Pancreas (tissue), 10 donors: Measurements from ENCODE around the gene NCF4. TPM values are rescaled to one million over a fixed set of nuclear protein-coding genes. Genes with fewer than 3 reads are reported as not detected.

ENCODE experiments used
- ATAC-seq, 4 donors: fragments of 200-7000 bp; cut with Tn5 transposase; one replicate each; pipeline versions ENCODE4 v1.8.0 to v1.9.1; 2020; ENCODE audit warnings: mild to moderate bottlenecking in 4 of 4, moderate library complexity in 4 of 4
- DNase-seq, 6 donors: peaks; one replicate each; pipeline ENCODE4 v3.0.0-alpha.2; 2020
- FAIRE-seq: peaks from 2 replicates; lab custom pipeline; 2012; peaks lifted over from hg19 to GRCh38; lab: Jason Lieb, UNC
- H3K27ac ChIP-seq, 4 donors: fragments of 200-600 bp; sonication (generic); 1 replicate in 3 of 4; 2 replicates in 1 of 4; pipeline versions ENCODE4 v1.5.0 to v1.8.0; 2020
- H3K27me3 ChIP-seq, 4 donors: fragments of 200-600 bp; one replicate each; pipeline ENCODE4 v1.8.0; 2021
- H3K36me3 ChIP-seq, 3 donors: fragments of 200-600 bp; sonication (generic) in 1 of 3; one replicate each; pipeline versions ENCODE4 v1.5.0 to v1.8.0; 2020 to 2021
- H3K4me1 ChIP-seq, 3 donors: fragments of 200-600 bp; one replicate each; pipeline ENCODE4 v1.8.0; 2021
- H3K4me3 ChIP-seq, 4 donors: fragments of 200-600 bp; sonication (generic) in 2 of 4; one replicate each; pipeline versions ENCODE4 v1.5.0 to v1.8.0; 2020 to 2021
- H3K9me3 ChIP-seq, 4 donors: fragments of 200-600 bp; one replicate each; pipeline ENCODE4 v1.8.0; 2021
- CTCF ChIP-seq, 4 donors: fragments of 200-600 bp; sonication (generic) in 3 of 4; IDR thresholded peaks; one replicate each; pipeline versions ENCODE4 v1.5.0 to v1.8.0; 2021; ENCODE audit warnings: antibody characterized with exemption in 4 of 4
- WGBS, 2 donors: extraction: QIAGEN DNeasy Blood & Tissue Kit; methylation state at CpG; one replicate each; pipeline ENCODE4 v1.1.7; 2013; 5-methylcytosine and 5-hydroxymethylcytosine counted together
- intact Hi-C, 3 donors: fragments of 100-400 bp; cut with DNase I; formaldehyde crosslinking; loops; one replicate each; pipeline versions ENCODE4 v1.11.1 to v1.14.2; 2022
- polyA plus RNA-seq, 2 donors: library from polyadenylated mRNA; stranded (reverse); fragments of 200-250 nt; gene quantifications; one replicate each; pipeline ENCODE4 v1.2.3, GENCODE V29; 2013
- total RNA-seq, 6 donors: library from RNA; stranded (reverse); fragmentation: NEBNext Ultra II Directional in 4 of 6; extraction: Animal tissue kit (Norgen Biotek cat#: 25700) in 4 of 6; gene quantifications; one replicate each; pipeline versions ENCODE4 v1.2.1 to v1.2.4, GENCODE V29; 2021 to 2023
- donor health status: healthy with polysubstance abuse.
- donor health status: DM: no; HTN: no; CAD: no; lungs with moderate emphysema.
- donor health status: DM: no; HTN: no; CAD: no.
- donor health status: control.
- donor health status: control.
- donor health status: Bipolar disorder and iron deficiency.
- donor health status: DM: yes; HTN: yes; CAD: no.
- donor health status: DM: no; HTN: no; CAD: no.
- donor health status: DM: no; HTN: no; CAD: no.
- donor health status: DM: yes; HTN: yes; CAD: no.

Gene NCF4
- total and polyA plus RNA-seq, 8 donors: 0.32 to 7.1 (median 3.2) TPM

- no peaks in the 10 kb centered on the region for H3K4me1 ChIP-seq
- DNase-seq (no peak), FAIRE-seq (peak; percentile 53), ATAC-seq (no peak)
- no peaks in the 10 kb centered on the region for H3K9me3 ChIP-seq
- intact Hi-C loops: no loop called here
- no peak overlapping the region for H3K27ac ChIP-seq
- no peak overlapping the region for H3K4me3 ChIP-seq
- no peaks in the 10 kb centered on the region for H3K36me3 ChIP-seq
- H3K27me3 ChIP-seq: peaks cover 0 to 4% (median 0%) of the 10 kb centered on the region in 4 donors
- TF ChIP-seq CTCF (IDR thresholded peaks at IDR 0.05): no peak
These were observed 55.2 kb downstream of the NCF4 start for GRCh38 chr22:36916034-36916433.

- ATAC-seq: no peak
- no peaks in the 10 kb centered on the region for H3K36me3 ChIP-seq
- intact Hi-C loops: no loop called here
- H3K4me3 ChIP-seq: no peak overlapping the region
- DNase-seq: no peak
- no peaks in the 10 kb centered on the region for H3K4me1 ChIP-seq
- no peak overlapping the region for H3K27ac ChIP-seq
- TF ChIP-seq CTCF (IDR thresholded peaks at IDR 0.05): no peak
- peaks cover 0 to 4% (median 0%) of the 10 kb centered on the region in 4 donors for H3K27me3 ChIP-seq
- FAIRE-seq: no peak
- H3K9me3 ChIP-seq: no peaks in the 10 kb centered on the region
- WGBS, 2 donors: 61 to 70% methylated on average over 3 of the region's 3 CpGs
These were observed 57.9 kb downstream of the NCF4 start for GRCh38 chr22:36918586-36919284.

- FAIRE-seq (no peak), ATAC-seq (peak in 2 of 4 donors; percentile 64 to 70), DNase-seq (no peak)
- H3K27ac ChIP-seq: no peak overlapping the region
- TF ChIP-seq CTCF (IDR thresholded peaks at IDR 0.05): no peak
- no peaks in the 10 kb centered on the region for H3K9me3 ChIP-seq
- intact Hi-C loops: no loop called here
- H3K4me3 ChIP-seq: no peak overlapping the region
- WGBS, 2 donors: 57 to 68% methylated on average over 14 to 15 of the region's 15 CpGs
- peaks cover 0 to 4% (median 0%) of the 10 kb centered on the region in 4 donors for H3K27me3 ChIP-seq
- H3K4me1 ChIP-seq: no peaks in the 10 kb centered on the region
- H3K36me3 ChIP-seq: no peaks in the 10 kb centered on the region
These were observed 60.7 kb downstream of the NCF4 start for GRCh38 chr22:36921309-36922104.

- Histone ChIP-seq H3K4me3 (no peak overlapping the region), H3K27ac (no peak overlapping the region), H3K9me3 (no peaks in the 10 kb centered on the region), H3K4me1 (no peaks in the 10 kb centered on the region), H3K36me3 (no peaks in the 10 kb centered on the region), H3K27me3 (peaks cover 0 to 4% (median 0%) of the 10 kb centered on the region in 4 donors)
- no peak for TF ChIP-seq CTCF (IDR thresholded peaks at IDR 0.05)
- intact Hi-C loops: no loop called here
- ATAC-seq (peak in 1 of 4 donors; percentile 19), DNase-seq (no peak), FAIRE-seq (no peak)
- 51 to 52% methylated on average over 9 to 10 of the region's 10 CpGs for WGBS, 2 donors
These were observed 61.4 kb downstream of the NCF4 start for GRCh38 chr22:36922105-36922608.
